ENCODE data around the gene PELI3.
"Not testable (repeated sequence)": the region's sequence is repeated elsewhere in the genome, so short reads cannot be mapped to it uniquely, and the experiment has no call there.

- not testable (repeated sequence) for TF ChIP-seq CTCF (IDR thresholded peaks at IDR 0.05); EZH2 (IDR thresholded peaks at IDR 0.05; ENCODE audit: borderline replicate concordance, insufficient read depth, low read depth, low read length, poor library complexity, severe bottlenecking)
These were observed 26.4 kb upstream of the PELI3 start for GRCh38 chr11:66440101-66440939.
